Peyer's patch (tissue), 4 donors: ENCODE data around the gene STXBP5L.

ENCODE experiments used
- POLR2A ChIP-seq, 2 donors: fragments of 450-650 bp; IDR thresholded peaks; one replicate each; pipeline ENCODE4 v1.5.1; 2017; ENCODE audit warnings: antibody characterized with exemption in 2 of 2, mild to moderate bottlenecking in 2 of 2, moderate library complexity in 2 of 2
- TF ChIP-seq, protein P1 (sequence below), 6 experiments: fragments of 450-650 bp in 4 of 6; fragments of 200-600 bp in 2 of 6; sonication (generic) in 1 of 6; IDR thresholded peaks; one replicate each; pipeline ENCODE4 v1.5.1; 2017 to 2019; ENCODE audit warnings: antibody characterized with exemption in 6 of 6, mild to moderate bottlenecking in 3 of 6, moderate library complexity in 1 of 6

DNA sequence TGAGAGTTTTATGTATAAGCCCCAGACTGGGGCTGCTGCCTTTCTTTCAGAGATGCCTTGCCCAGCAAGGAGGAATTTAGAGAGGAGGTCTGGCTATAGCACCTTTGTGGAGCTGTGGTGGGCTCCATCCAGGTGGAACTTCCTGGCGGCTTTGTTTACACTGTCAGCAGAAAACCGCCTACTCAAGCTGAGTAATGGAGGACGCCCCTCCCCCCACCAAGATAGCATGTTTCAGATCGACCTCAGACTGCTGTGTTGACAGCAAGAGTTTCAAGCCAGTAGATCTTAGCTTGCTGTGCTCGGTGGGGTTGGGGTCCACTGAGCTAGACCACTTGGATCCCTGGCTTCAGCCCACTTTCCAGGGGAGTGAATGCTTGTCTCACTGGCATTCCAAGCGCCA, 155.6 kb downstream of the STXBP5L start:
- TF ChIP-seq, protein P1, sequence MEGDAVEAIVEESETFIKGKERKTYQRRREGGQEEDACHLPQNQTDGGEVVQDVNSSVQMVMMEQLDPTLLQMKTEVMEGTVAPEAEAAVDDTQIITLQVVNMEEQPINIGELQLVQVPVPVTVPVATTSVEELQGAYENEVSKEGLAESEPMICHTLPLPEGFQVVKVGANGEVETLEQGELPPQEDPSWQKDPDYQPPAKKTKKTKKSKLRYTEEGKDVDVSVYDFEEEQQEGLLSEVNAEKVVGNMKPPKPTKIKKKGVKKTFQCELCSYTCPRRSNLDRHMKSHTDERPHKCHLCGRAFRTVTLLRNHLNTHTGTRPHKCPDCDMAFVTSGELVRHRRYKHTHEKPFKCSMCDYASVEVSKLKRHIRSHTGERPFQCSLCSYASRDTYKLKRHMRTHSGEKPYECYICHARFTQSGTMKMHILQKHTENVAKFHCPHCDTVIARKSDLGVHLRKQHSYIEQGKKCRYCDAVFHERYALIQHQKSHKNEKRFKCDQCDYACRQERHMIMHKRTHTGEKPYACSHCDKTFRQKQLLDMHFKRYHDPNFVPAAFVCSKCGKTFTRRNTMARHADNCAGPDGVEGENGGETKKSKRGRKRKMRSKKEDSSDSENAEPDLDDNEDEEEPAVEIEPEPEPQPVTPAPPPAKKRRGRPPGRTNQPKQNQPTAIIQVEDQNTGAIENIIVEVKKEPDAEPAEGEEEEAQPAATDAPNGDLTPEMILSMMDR (IDR thresholded peaks at IDR 0.05): no peak
- no peak for TF ChIP-seq POLR2A (IDR thresholded peaks at IDR 0.05)
